ENCODE measurements around the gene AQP7. TPM values are rescaled to one million over a fixed set of nuclear protein-coding genes. Genes with fewer than 3 reads are reported as not detected.
"Not testable (repeated sequence)": the region's sequence is repeated elsewhere in the genome, so short reads cannot be mapped to it uniquely, and the experiment has no call there.

AQP7 gene
- total RNA-seq, 1 donor from 2014 or later, result not detected

DNA sequence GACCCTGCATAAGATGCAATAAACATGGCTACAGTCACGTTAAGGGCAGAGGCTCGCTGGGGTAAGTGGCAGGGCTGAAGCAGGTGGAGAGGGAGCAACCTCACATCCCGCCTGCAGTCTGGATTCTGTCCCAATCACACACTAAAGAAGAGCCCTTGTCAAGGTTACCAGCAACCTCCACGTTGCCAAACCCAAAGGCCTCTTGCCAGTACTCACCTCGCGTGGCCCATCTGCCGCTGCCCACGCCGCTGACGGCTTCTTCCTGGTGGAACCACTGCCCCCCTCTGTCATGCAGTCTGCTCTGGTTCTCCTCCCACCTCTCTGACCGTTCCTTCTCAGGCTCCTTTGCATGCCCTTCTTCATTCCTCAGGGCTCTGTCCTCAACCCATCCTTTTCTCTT lies 8.8 kb downstream of the AQP7 start:
- TF ChIP-seq, protein P1, sequence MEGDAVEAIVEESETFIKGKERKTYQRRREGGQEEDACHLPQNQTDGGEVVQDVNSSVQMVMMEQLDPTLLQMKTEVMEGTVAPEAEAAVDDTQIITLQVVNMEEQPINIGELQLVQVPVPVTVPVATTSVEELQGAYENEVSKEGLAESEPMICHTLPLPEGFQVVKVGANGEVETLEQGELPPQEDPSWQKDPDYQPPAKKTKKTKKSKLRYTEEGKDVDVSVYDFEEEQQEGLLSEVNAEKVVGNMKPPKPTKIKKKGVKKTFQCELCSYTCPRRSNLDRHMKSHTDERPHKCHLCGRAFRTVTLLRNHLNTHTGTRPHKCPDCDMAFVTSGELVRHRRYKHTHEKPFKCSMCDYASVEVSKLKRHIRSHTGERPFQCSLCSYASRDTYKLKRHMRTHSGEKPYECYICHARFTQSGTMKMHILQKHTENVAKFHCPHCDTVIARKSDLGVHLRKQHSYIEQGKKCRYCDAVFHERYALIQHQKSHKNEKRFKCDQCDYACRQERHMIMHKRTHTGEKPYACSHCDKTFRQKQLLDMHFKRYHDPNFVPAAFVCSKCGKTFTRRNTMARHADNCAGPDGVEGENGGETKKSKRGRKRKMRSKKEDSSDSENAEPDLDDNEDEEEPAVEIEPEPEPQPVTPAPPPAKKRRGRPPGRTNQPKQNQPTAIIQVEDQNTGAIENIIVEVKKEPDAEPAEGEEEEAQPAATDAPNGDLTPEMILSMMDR (conservative IDR thresholded peaks at IDR 0.05; ENCODE audit: low read depth, low read length), result no peak
- H3K4me3 ChIP-seq (ENCODE audit: low read depth, low read length), result no peak overlapping the region
- DNase-seq (ENCODE audit: low read depth), result no peak

DNA sequence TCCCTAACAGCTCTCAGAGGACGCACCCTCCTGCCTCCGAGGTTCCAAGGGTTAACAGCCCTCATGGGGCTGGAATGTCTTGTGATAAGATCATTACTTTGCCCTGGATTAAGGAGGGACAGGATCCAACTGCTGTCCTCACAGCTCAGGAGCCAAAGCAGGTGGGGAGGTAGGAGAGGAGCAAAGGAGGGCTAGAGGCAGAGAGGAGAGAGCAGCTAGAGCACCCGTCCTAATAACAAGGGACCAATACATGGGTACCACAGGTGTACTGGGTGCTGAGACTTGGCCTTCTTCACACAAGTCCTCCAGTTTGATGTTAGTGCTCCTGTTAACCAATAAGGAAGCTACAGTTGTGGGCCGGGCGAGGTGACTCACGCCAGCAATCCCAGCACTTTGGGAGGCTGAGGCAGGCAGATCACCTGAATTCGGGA lies 9.8 kb downstream of the AQP7 start:
- not testable (repeated sequence) for H3K4me3 ChIP-seq (ENCODE audit: low read depth, low read length); DNase-seq (ENCODE audit: low read depth)

DNA sequence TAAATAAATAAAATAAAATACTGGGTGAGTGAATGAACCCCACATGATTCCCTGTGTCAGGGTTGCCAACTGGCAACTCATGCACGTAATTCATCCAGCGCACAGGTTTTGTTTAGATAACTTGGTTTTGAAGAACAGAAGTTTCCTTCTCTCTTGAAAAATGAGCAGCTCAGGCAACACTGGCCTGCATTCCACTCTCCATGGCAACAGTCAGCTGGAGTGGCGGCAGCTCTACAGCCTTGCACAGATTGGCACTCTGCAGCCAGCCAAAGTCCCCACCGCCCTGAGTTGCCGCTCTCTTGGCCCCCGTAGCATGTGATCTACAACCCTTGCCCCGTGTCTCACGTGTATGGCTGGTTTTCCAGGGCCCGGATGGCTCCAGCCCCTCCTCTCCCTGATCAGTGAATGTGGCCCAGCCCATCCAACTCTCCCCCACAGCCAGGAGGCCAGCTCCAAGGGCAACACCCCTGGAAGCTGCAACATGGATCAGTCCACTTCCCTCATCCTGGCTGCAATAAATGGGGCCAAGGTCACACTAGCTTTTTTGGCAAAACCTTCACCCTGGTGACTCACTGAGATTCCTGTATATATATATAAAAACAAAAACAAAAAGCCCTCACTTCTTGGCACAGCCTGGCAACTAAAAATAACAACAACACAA lies 11.1 kb downstream of the AQP7 start:
- peak; percentile 72 for DNase-seq (ENCODE audit: low read depth)
- H3K4me3 ChIP-seq (ENCODE audit: low read depth, low read length), result not testable (repeated sequence)

DNA sequence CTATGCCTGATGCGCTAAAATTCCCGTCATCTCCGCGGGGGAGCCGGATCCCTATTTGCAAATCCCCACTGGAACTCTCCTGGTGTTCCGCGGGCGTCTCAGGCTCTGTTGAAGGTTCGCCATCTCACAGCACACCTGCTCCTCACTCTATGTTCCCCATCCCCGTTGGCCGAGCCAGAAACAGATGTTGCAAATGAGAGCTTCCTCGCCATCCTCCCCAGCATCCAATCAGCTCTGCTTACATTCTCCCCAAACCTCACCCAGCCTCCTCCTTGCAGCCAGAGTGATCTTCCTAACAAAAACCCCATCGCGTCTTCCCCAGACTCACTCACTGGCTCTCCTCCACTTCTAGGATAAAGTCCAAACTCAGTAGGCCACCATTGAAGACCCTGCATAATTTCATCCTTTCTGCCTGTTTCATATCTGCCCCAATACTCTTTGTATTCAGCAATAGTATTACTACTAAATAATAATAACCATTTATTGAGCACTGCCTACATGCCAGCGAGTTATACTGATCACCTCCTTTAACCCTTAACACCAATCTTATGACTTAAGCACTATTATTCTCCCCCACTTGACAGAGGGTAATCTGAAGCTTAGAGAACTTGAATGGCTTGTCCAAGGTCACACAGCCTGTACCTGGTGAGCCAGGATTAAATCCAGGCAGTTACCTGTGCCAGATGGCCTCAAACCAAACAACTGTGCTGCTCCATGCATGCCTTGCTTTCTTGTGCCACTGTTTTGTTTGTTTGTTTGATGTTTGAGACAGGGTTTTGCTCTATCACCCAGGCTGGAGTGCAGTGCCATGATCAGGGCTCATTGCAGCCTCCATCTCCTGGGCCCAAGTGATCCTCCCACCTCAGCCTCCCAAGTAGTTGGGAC lies 14.0 kb downstream of the AQP7 start:
- DNase-seq (ENCODE audit: low read depth), result no peak
- TF ChIP-seq, protein P1 (conservative IDR thresholded peaks at IDR 0.05; ENCODE audit: low read depth, low read length), result no peak
- no peak overlapping the region for H3K4me3 ChIP-seq (ENCODE audit: low read depth, low read length)

DNA sequence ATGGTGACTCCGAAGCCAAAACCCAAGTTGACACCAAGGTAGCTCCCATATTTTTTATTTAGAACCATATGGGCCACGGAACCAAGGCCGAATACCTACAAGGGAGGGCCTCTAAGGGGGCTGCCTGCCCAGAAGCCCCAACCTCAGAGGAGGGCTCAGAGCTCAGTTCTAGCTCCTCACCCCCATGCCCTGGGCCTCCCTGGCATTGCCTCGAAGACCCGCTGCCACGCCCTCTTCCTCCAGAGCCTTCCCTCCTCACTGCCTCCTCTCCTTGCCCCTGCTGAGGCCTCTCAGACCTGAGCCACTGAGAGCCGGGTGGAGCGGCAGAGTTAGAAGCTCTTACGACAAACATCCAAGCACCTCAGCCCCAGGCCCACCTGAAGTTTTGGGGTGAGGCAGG lies 15.4 kb downstream of the AQP7 start:
- DNase-seq (ENCODE audit: low read depth); H3K4me3 ChIP-seq (ENCODE audit: low read depth, low read length): not testable (repeated sequence)

DNA sequence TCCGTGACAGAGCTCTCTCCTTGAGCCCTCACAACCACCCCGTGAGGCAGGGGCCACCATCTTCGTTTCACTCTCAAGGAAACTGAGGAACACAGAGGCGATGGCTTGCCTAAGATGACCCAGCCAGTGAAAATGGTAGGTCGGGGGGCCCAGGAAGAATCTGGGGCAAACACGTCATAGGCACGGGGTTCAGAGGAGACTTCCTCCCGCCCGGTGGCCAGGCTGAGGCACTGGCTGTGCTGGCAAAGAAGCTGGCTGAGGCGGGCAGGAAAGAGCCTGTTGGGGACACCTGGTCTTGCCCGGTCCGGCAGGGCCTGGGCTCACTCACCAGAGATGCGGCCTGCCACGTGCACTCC lies 15.7 kb downstream of the AQP7 start:
- not testable (repeated sequence) for DNase-seq (ENCODE audit: low read depth); H3K4me3 ChIP-seq (ENCODE audit: low read depth, low read length)

DNA sequence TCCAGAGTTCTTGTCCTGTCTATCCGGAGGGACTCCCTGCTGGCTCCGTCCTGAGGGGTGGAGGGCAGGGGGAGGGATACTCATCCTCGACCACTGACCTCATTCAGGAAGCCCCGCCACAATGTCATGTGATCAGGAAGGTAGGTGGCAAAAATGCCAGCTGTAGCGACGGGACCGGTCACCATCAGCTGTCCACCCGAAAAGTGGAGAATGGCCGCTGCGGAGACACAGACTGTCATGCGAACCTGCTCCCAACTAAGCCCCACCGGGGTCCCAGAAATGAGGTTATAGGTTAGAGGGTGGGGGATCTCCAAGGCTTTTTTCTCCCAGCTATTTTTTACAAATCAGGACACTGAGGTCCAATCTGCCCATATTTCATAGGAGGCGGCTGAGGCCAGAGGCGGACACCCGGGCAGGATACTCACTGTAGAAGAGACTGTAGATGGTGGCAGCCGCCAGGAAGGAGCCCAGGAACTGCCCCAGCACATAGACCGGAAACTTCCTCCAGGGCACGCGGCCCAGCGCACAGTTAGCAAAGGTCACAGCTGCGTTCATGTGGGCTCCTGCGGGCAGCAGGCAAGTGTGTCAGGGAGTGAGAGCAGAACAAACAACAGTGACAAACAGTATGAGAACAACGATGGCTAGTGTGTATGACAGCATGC lies 16.3 kb downstream of the AQP7 start:
- not testable (repeated sequence) for H3K4me3 ChIP-seq (ENCODE audit: low read depth, low read length); DNase-seq (ENCODE audit: low read depth)

DNA sequence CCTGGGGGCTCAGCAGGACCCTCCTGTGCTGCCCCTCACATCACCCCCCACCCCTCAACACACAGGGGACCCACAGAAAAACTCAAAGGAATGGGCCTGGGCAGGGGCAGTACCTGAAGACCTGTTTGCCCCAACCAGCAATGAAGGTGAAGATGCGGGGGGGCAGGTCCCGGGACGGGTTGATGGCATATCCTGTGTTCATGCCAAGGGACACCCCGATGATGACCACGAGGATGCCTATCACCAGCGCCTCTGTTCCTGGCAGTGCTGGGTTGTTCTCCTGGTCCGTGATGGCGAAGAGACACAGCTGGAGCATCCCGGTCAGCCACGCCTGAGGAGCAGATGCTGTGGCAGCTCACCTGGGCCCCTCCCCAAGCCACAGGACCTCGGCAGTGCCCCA lies 16.8 kb downstream of the AQP7 start:
- H3K4me3 ChIP-seq (ENCODE audit: low read depth, low read length); DNase-seq (ENCODE audit: low read depth): not testable (repeated sequence)

DNA sequence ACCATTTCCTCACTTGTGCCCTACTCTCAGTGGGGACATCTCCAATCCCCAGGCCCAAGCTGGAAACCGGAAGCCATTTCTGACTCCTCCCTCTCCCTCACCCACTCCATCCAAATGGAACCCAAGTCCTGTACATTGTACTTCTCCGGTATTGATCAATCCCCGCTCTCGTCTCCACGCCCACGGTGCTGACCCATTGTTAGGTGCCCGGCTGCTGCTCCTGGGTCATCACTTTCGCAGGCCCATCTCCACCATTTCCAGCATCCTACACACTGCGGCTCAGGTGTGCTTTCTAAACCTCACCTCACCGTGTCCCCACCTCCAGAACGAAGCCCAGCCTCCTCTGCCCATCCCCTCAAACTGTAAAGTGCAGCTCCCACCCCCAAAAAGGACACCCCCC lies 19.0 kb downstream of the AQP7 start:
- H3K4me3 ChIP-seq (ENCODE audit: low read depth, low read length); DNase-seq (ENCODE audit: low read depth): not testable (repeated sequence)

DNA sequence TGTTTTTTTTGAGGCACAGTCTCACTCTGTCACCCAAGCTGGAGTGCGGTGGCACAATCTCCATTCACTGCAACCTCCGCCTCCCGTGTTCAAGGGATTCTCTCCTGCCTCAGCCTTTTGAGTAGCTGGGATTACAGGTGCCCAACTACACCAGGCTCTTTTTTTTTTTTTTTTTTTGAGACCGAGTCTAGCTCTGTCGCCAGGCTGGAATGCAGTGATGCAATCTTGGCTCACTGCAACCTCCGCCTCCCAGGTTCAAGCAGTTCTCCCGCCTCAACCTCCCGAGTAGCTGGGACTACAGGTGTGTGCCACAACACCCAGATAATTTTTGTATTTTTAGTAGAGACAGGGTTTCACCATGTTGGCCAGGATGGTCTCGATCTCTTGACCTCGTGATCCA lies 20.0 kb downstream of the AQP7 start:
- H3K4me3 ChIP-seq (ENCODE audit: low read depth, low read length); DNase-seq (ENCODE audit: low read depth): not testable (repeated sequence)

DNA sequence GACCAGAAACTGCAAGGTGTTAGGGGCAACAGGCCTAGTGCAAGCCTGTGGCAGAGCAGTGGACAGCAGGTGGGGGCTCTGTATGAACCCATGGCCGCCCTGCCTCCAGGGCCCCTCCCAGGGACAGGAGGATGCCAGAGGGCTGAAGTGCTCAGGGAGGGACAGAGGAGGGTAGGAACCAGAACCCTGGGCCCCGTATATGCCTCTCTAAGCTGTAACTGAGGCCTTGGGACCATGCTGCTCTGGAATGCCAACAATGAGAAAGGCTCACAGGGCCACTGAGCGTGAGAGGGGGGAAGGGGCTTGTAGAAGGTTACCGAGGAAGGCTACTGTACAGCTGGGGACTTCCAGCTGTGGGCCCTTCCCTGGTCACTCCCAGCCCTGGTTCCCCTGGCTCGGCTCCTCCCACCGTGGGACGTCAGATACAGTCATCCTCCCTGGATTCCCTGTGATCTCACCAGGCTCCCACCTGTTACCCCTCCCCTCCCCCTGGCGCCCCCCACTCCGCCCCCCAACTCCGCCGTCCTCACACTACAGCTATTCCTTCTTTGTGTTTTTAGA lies 21.1 kb downstream of the AQP7 start:
- no peak overlapping the region for H3K4me3 ChIP-seq (ENCODE audit: low read depth, low read length)
- TF ChIP-seq, protein P1 (conservative IDR thresholded peaks at IDR 0.05; ENCODE audit: low read depth, low read length), result no peak
- no peak for DNase-seq (ENCODE audit: low read depth)
